ENCODE data around the gene CELA3A.
"Not testable (repeated sequence)": the region's sequence is repeated elsewhere in the genome, so short reads cannot be mapped to it uniquely, and the experiment has no call there.

Gene CELA3A

GRCh38 chr1:21982122-21982521, 19.3 kb upstream of the CELA3A start:
- DNase-seq, result not testable (repeated sequence)

GRCh38 chr1:21983539-21983938, 17.9 kb upstream of the CELA3A start:
- DNase-seq, result not testable (repeated sequence)

GRCh38 chr1:21985893-21986292, 15.6 kb upstream of the CELA3A start:
- not testable (repeated sequence) for DNase-seq

GRCh38 chr1:21986386-21986785, 15.1 kb upstream of the CELA3A start:
- not testable (repeated sequence) for DNase-seq

GRCh38 chr1:21989672-21990393, 11.6 kb upstream of the CELA3A start:
- DNase-seq, result not testable (repeated sequence)

GRCh38 chr1:21992186-21992585, 9.3 kb upstream of the CELA3A start:
- DNase-seq, result not testable (repeated sequence)

GRCh38 chr1:21994716-21995115, 6.7 kb upstream of the CELA3A start:
- not testable (repeated sequence) for DNase-seq

GRCh38 chr1:21996663-21996970, 4.8 kb upstream of the CELA3A start:
- not testable (repeated sequence) for DNase-seq

- not testable (repeated sequence) for DNase-seq
Measured at GRCh38 chr1:21997891-21998623, 3.4 kb upstream of the CELA3A start.

GRCh38 chr1:21998624-21999294, 2.7 kb upstream of the CELA3A start:
- DNase-seq, result not testable (repeated sequence)

- peak; percentile 36 for DNase-seq
Measured at GRCh38 chr1:21999645-22000044, 1.8 kb upstream of the CELA3A start.

- DNase-seq, result not testable (repeated sequence)
Measured at GRCh38 chr1:22002461-22002860, 1.0 kb downstream of the CELA3A start.

- DNase-seq, result not testable (repeated sequence)
Measured at GRCh38 chr1:22002875-22003274, 1.4 kb downstream of the CELA3A start.

GRCh38 chr1:22003959-22004358, 2.5 kb downstream of the CELA3A start:
- DNase-seq, result not testable (repeated sequence)

GRCh38 chr1:22005261-22006149, 4.0 kb downstream of the CELA3A start:
- DNase-seq, result peak; percentile 4

- DNase-seq, result not testable (repeated sequence)
Measured at GRCh38 chr1:22006736-22007135, 5.3 kb downstream of the CELA3A start.

- DNase-seq, result not testable (repeated sequence)
Measured at GRCh38 chr1:22007262-22007661, 5.8 kb downstream of the CELA3A start.

GRCh38 chr1:22009566-22009965, 8.1 kb downstream of the CELA3A start:
- not testable (repeated sequence) for DNase-seq

GRCh38 chr1:22012752-22013151, 11.3 kb downstream of the CELA3A start:
- DNase-seq, result not testable (repeated sequence)

- DNase-seq, result not testable (repeated sequence)
Measured at GRCh38 chr1:22014575-22015206, 13.2 kb downstream of the CELA3A start.

- DNase-seq, result peak; percentile 10
Measured at GRCh38 chr1:22018583-22019559, 17.4 kb downstream of the CELA3A start.

All from DMS153 (cell line).